GM12878 (cell line): ENCODE measurements around the gene TMEM178A. TPM values are rescaled to one million over a fixed set of nuclear protein-coding genes. Genes with fewer than 3 reads are reported as not detected.

Experiments used
- ATAC-seq: fragments of 200-7000 bp; cut with Tn5 transposase; 3 replicates; pipeline ENCODE4 v1.9.1; 2020; ENCODE audit warnings: mild to moderate bottlenecking, moderate library complexity
- BruUV-seq: library from RNA; stranded (reverse); fragments of 400-500 nt; replicated peaks from 2 replicates; lab custom pipeline; 2021; lab: Mats Ljungman, UMichigan
- CTCF ChIA-PET: fragments of 300-600 bp; sonication (Branson Sonifier 250); formaldehyde crosslinking; extraction: SDS; loops from one replicate; lab custom pipeline; 2021; ENCODE audit warnings: inconsistent platforms; lab: Yijun Ruan, JAX
- POLR2A ChIA-PET: fragments of 350-600 bp; formaldehyde crosslinking; extraction: SDS; loops from one replicate; lab custom pipeline; 2021; ENCODE audit warnings: inconsistent platforms; lab: Charles Lee
- RAD21 ChIA-PET: fragments of 300-600 bp; sonication (Branson Sonifier 250); formaldehyde crosslinking; loops from one replicate; lab custom pipeline; 2023; ENCODE audit warnings: antibody characterized with exemption; ENCODE audit not compliant: unreplicated experiment; lab: Charles Lee
- SMC1A ChIA-PET: fragments of 300-600 bp; sonication (Branson Sonifier 250); formaldehyde crosslinking; loops from one replicate; lab custom pipeline; 2023; ENCODE audit not compliant: unreplicated experiment, uncharacterized antibody; lab: Charles Lee
- DNase-seq: peaks from one replicate; pipeline ENCODE4 v3.0.0-alpha.2; 2011; ENCODE audit warnings: low read depth, low spot score
- FAIRE-seq: peaks from 3 replicates; lab custom pipeline; 2011; peaks lifted over from hg19 to GRCh38; lab: Jason Lieb, UNC
- H2AFZ ChIP-seq: 2 replicates; pipeline ENCODE4 v1.6.0; 2011; ENCODE audit warnings: low read depth, low read length, control low read depth; ENCODE audit not compliant: control insufficient read depth
- H3K27ac ChIP-seq: 2 replicates; pipeline ENCODE4 v1.5.1; 2011; ENCODE audit warnings: control low read depth; ENCODE audit not compliant: control insufficient read depth, insufficient read depth
- H3K27me3 ChIP-seq, 2 experiments: replicated peaks in 1 of 2; 2 replicates each; pipeline versions ENCODE4 v1.6.0 to v1.6.1; 2011; ENCODE audit warnings: low read length in 1 of 2; ENCODE audit not compliant: control insufficient read depth in 2 of 2, insufficient read depth in 2 of 2
- H3K36me3 ChIP-seq, 2 experiments: 2 replicates each; pipeline ENCODE4 v1.5.1; 2011; ENCODE audit warnings: low read length in 1 of 2; ENCODE audit not compliant: control insufficient read depth in 2 of 2, insufficient read depth in 2 of 2
- H3K4me1 ChIP-seq: 2 replicates; pipeline ENCODE4 v1.6.1; 2011; ENCODE audit warnings: mild to moderate bottlenecking, low read length, moderate library complexity, mixed read lengths; ENCODE audit not compliant: control insufficient read depth, insufficient read depth
- H3K4me2 ChIP-seq: 2 replicates; pipeline ENCODE4 v1.6.0; 2011; ENCODE audit warnings: control low read depth; ENCODE audit not compliant: control insufficient read depth, insufficient read depth
- H3K4me3 ChIP-seq: fragments of 200-600 bp; sonication (generic); 2 replicates; pipeline ENCODE4 v1.5.1; 2016
- H3K79me2 ChIP-seq: 2 replicates; pipeline ENCODE4 v1.6.0; 2011; ENCODE audit warnings: low read length; ENCODE audit not compliant: control insufficient read depth, insufficient read depth
- H3K9ac ChIP-seq: 2 replicates; pipeline ENCODE4 v1.8.0; 2011; ENCODE audit warnings: low read length, control low read depth, mixed read lengths; ENCODE audit not compliant: control insufficient read depth, insufficient read depth
- H3K9me3 ChIP-seq: replicated peaks from 3 replicates; pipeline ENCODE4 v1.5.1; 2011; ENCODE audit warnings: mild to moderate bottlenecking, low read length; ENCODE audit not compliant: control insufficient read depth, insufficient read depth
- H4K20me1 ChIP-seq: 2 replicates; pipeline ENCODE4 v1.6.0; 2011; ENCODE audit not compliant: control insufficient read depth, insufficient read depth
- EGR1 ChIP-seq, 2 experiments: IDR thresholded peaks; 1 replicate in 1 of 2; 2 replicates in 1 of 2; pipeline ENCODE4 v1.6.1; 2011 to 2012; ENCODE audit warnings: low read depth in 2 of 2, low read length in 2 of 2, borderline replicate concordance in 1 of 2, mild to moderate bottlenecking in 1 of 2, moderate library complexity in 1 of 2
- ETV6 ChIP-seq, 2 experiments: fragments of 450-650 bp in 1 of 2; IDR thresholded peaks in 1 of 2; conservative IDR thresholded peaks in 1 of 2; 2 replicates each; pipeline ENCODE4 v1.6.1; 2014; ENCODE audit warnings: antibody characterized with exemption in 1 of 2, borderline replicate concordance in 1 of 2, low read depth in 1 of 2, mild to moderate bottlenecking in 1 of 2, moderate library complexity in 1 of 2
- HDAC2 ChIP-seq: fragments of 200-600 bp; sonication (generic); IDR thresholded peaks from 2 replicates; pipeline ENCODE4 v1.6.1; 2017
- NFXL1 ChIP-seq: fragments of 450-650 bp; IDR thresholded peaks from 2 replicates; pipeline ENCODE4 v1.6.1; 2017; ENCODE audit warnings: antibody characterized with exemption, mild to moderate bottlenecking, borderline replicate concordance
- RAD51 ChIP-seq: fragments of 450-650 bp; IDR thresholded peaks from 2 replicates; pipeline ENCODE4 v1.6.1; 2016; ENCODE audit warnings: moderate library complexity, mild to moderate bottlenecking, inconsistent platforms
- RBBP5 ChIP-seq: fragments of 200-600 bp; sonication (generic); conservative IDR thresholded peaks from 2 replicates; pipeline ENCODE4 v1.6.1; 2016
- SMARCA5 ChIP-seq: fragments of 450-650 bp; IDR thresholded peaks from 2 replicates; pipeline ENCODE4 v1.6.1; 2017; ENCODE audit warnings: mild to moderate bottlenecking
- SP1 ChIP-seq: IDR thresholded peaks from one replicate; pipeline ENCODE4 v1.6.1; 2011; ENCODE audit warnings: low read depth, low read length
- YBX1 ChIP-seq: fragments of 450-650 bp; IDR thresholded peaks from 2 replicates; pipeline ENCODE4 v1.6.1; 2016; ENCODE audit warnings: antibody characterized with exemption
- ZNF622 ChIP-seq: fragments of 450-650 bp; IDR thresholded peaks from 2 replicates; pipeline ENCODE4 v1.6.1; 2017; ENCODE audit warnings: mild to moderate bottlenecking, inconsistent platforms
- WGBS: methylation state at CpG from one replicate; pipeline ENCODE4 v1.1.6; 2016; ENCODE audit warnings: low lambda C conversion rate; ENCODE audit not compliant: insufficient replicate concordance, insufficient coverage; ENCODE audit errors: missing lambda C conversion rate; 5-methylcytosine and 5-hydroxymethylcytosine counted together
- in situ Hi-C: fragments of 300-500 bp; cut with MboI; formaldehyde crosslinking; loops from 9 replicates; pipeline ENCODE4 v1.14.3; 2018; ENCODE audit warnings: mixed read lengths
- intact Hi-C: fragments of 100-400 bp; cut with micrococcal nuclease; formaldehyde crosslinking; loops from one replicate; pipeline ENCODE4 v1.14.2; 2022; ENCODE audit not compliant: unreplicated experiment
- polyA plus RNA-seq, 11 experiments: library from polyadenylated mRNA; depleted of rRNA in 4 of 11; unstranded in 6 of 11; stranded (reverse) in 5 of 11; fragments of >200 nt; fragmentation: Nextera tagmentation in 4 of 11; fragmentation: Illumina TruSeq in 1 of 11; extraction: Ambion mirVana in 4 of 11; extraction: Trizol in 1 of 11; gene quantifications; 1 replicate in 1 of 11; 2 replicates in 10 of 11; pipeline versions ENCODE4 v1.2.1 to v1.2.3, GENCODE V29; 2011 to 2016; ENCODE audit warnings: inconsistent platforms in 2 of 11, missing spikeins in 2 of 11, low read depth in 1 of 11
- total RNA-seq, 4 experiments: library from RNA; depleted of rRNA in 3 of 4; stranded (reverse); fragments of >200 nt in 3 of 4; fragmentation: Illumina TruSeq in 1 of 4; extraction: Trizol in 1 of 4; gene quantifications; 2 replicates each; pipeline versions ENCODE4 v1.2.1 to v1.2.3, GENCODE V29; 2013 to 2021
- TF ChIP-seq, protein P1 (sequence below), 3 experiments: IDR thresholded peaks in 2 of 3; conservative IDR thresholded peaks in 1 of 3; 2 replicates each; pipeline ENCODE4 v1.5.1; 2011; ENCODE audit warnings: low read depth in 3 of 3, low read length in 3 of 3, mild to moderate bottlenecking in 3 of 3, control low read depth in 2 of 3, moderate library complexity in 2 of 3, inconsistent platforms in 1 of 3, mixed read lengths in 1 of 3; ENCODE audit not compliant: control insufficient read depth in 2 of 3, insufficient read depth in 1 of 3; ENCODE audit errors: extremely low read depth in 1 of 3
- TF ChIP-seq, protein P2 (sequence below): IDR thresholded peaks from 2 replicates; pipeline ENCODE4 v1.6.1; 2011; ENCODE audit warnings: borderline replicate concordance, low read depth, mild to moderate bottlenecking, moderate library complexity, mixed read lengths, low read length; ENCODE audit not compliant: insufficient read depth; ENCODE audit errors: extremely low read length

Gene TMEM178A
- total and polyA plus RNA-seq, 10 of the 15 experiments (the other 5 are each of a cell fraction or from before 2014, with no cell fraction given): not detected

DNA sequence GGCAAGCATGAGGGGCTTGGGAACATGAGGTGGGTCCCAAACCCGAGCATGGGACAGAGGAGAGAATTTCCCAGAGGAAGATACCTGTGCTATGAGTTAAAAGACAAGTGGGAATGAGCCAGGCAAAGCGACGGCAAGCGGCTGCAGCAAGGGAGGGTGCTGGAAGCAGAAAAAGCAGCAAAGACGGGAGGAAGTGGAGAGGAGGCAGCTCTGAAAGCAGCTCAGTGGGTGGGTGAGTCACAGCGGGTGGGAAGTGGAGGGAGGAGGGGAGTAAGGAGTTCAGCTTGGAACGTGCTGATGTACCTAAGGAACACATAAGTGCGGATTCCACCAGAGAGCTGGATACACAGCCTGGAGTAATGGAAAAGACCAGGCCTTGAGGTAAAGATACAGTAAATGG is 71.9 kb downstream of the TMEM178A start:
- Histone ChIP-seq H3K4me2 (no peak overlapping the region), H3K27ac (no peak overlapping the region), H3K27me3 (no peaks in the 10 kb centered on the region), H4K20me1 (no peaks in the 10 kb centered on the region), H3K36me3 (peaks cover 2 to 24% of the 10 kb centered on the region in 2 experiments), H3K9me3 (no peaks in the 10 kb centered on the region), H3K79me2 (no peaks in the 10 kb centered on the region), H2AFZ (no peak overlapping the region), H3K4me1 (no peaks in the 10 kb centered on the region)
- intact Hi-C loops: no loop called here
- FAIRE-seq (no peak), ATAC-seq (no peak)
- ChIA-PET SMC1A (no interaction called here), RAD21 (no interaction called here), POLR2A (no interaction called here), CTCF (interaction anchor here (1.7 to 2.8 kb wide), 2 partner anchors 8 to 10 kb away, joined by 6 to 18 read pairs; no protein-coding TSS in a partner anchor)
- WGBS: 98% methylated on average over 8 of the region's 8 CpGs
- BruUV-seq: no TSS peak
- TF ChIP-seq EGR1 (IDR thresholded peaks at IDR 0.05; ENCODE audit: borderline replicate concordance in 1 of 2, low read depth in 2 of 2, low read length in 2 of 2) (no peak), RAD51 (no peak), YBX1 (no peak), ETV6 (conservative IDR thresholded peaks at IDR 0.05 in 1 of 2, IDR thresholded peaks at IDR 0.05 in 1 of 2; ENCODE audit: borderline replicate concordance in 1 of 2, low read depth in 1 of 2) (no peak), SP1 (no peak), ZNF622 (no peak), SMARCA5 (no peak), HDAC2 (no peak), RBBP5 (no peak), NFXL1 (no peak)
- TF ChIP-seq, protein P1, sequence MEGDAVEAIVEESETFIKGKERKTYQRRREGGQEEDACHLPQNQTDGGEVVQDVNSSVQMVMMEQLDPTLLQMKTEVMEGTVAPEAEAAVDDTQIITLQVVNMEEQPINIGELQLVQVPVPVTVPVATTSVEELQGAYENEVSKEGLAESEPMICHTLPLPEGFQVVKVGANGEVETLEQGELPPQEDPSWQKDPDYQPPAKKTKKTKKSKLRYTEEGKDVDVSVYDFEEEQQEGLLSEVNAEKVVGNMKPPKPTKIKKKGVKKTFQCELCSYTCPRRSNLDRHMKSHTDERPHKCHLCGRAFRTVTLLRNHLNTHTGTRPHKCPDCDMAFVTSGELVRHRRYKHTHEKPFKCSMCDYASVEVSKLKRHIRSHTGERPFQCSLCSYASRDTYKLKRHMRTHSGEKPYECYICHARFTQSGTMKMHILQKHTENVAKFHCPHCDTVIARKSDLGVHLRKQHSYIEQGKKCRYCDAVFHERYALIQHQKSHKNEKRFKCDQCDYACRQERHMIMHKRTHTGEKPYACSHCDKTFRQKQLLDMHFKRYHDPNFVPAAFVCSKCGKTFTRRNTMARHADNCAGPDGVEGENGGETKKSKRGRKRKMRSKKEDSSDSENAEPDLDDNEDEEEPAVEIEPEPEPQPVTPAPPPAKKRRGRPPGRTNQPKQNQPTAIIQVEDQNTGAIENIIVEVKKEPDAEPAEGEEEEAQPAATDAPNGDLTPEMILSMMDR (IDR thresholded peaks at IDR 0.05 in 2 of 3, conservative IDR thresholded peaks at IDR 0.05 in 1 of 3; ENCODE audit: control insufficient read depth in 2 of 3, extremely low read depth in 1 of 3, insufficient read depth in 1 of 3, low read depth in 3 of 3, low read length in 3 of 3): no peak
- TF ChIP-seq, protein P2, sequence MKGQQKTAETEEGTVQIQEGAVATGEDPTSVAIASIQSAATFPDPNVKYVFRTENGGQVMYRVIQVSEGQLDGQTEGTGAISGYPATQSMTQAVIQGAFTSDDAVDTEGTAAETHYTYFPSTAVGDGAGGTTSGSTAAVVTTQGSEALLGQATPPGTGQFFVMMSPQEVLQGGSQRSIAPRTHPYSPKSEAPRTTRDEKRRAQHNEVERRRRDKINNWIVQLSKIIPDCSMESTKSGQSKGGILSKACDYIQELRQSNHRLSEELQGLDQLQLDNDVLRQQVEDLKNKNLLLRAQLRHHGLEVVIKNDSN: no peak
- TF ChIP-seq, all 136 proteins: peak for 0
- H3K4me3 ChIP-seq: no peak overlapping the region
- no peak for DNase-seq
- in situ Hi-C loops: loop anchor here (25.0 kb wide), 1 partner anchor 675 kb away; no protein-coding TSS in a partner anchor
- no peak overlapping the region for H3K9ac ChIP-seq
